Mucosa of descending colon (tissue), 3 donors: ENCODE results near the gene KAT5. TPM values are rescaled to one million over a fixed set of nuclear protein-coding genes. Genes with fewer than 3 reads are reported as not detected.

Experiments used
- ATAC-seq: fragments of 200-7000 bp; cut with Tn5 transposase; one replicate; pipeline ENCODE4 v1.9.1; 2020; ENCODE audit warnings: mild to moderate bottlenecking, moderate library complexity
- DNase-seq, 3 donors: peaks; one replicate each; pipeline ENCODE4 v3.0.0-alpha.2; 2020
- H3K36me3 ChIP-seq: fragments of 200-600 bp; one replicate; pipeline ENCODE4 v1.8.0; 2021; ENCODE audit warnings: low read depth, mild to moderate bottlenecking
- H3K4me1 ChIP-seq: fragments of 200-600 bp; one replicate; pipeline ENCODE4 v1.8.0; 2021; ENCODE audit warnings: low read depth, mild to moderate bottlenecking
- H3K4me3 ChIP-seq: fragments of 200-600 bp; one replicate; pipeline ENCODE4 v1.8.0; 2021; ENCODE audit warnings: mild to moderate bottlenecking
- H3K9me3 ChIP-seq: fragments of 200-600 bp; one replicate; pipeline ENCODE4 v1.8.0; 2021; ENCODE audit warnings: mild to moderate bottlenecking
- intact Hi-C, 2 donors: fragments of 100-400 bp; cut with DNase I in 1 of 2; cut with micrococcal nuclease in 1 of 2; formaldehyde crosslinking; loops; one replicate each; pipeline versions ENCODE4 v1.11.0 to v1.11.1; 2022; cut with DNase I, micrococcal nuclease
- long read RNA-seq, 2 donors: library from polyadenylated mRNA; unstranded; transcript quantifications; one replicate each; pipeline ENCODE4 v2.0.0, GENCODE V29; 2019 to 2021
- total RNA-seq, 3 donors: library from RNA; stranded (reverse); fragmentation: NEBNext Ultra II Directional in 2 of 3; extraction: Animal tissue kit (Norgen Biotek cat#: 25700) in 2 of 3; gene quantifications; one replicate each; pipeline versions ENCODE4 v1.2.1 to v1.2.4, GENCODE V29; 2021 to 2023
- TF ChIP-seq, protein P1 (sequence below): fragments of 200-600 bp; IDR thresholded peaks from one replicate; pipeline ENCODE4 v1.8.0; 2022; ENCODE audit warnings: antibody characterized with exemption, mild to moderate bottlenecking
- donor health status: DM: no; HTN: no; CAD: no; lungs with moderate emphysema.
- donor health status: DM: no; HTN: no; CAD: no.
- donor health status: DM: no; HTN: yes; CAD: no.

Gene KAT5
- total RNA-seq, result 10 to 100 TPM; 70.9 to 92.0 (median 90.5) TPM
- long read RNA-seq, donor 1, transcript KAT5-202 (13 exons, 2,059 nt), result major isoform, 37 of 106 reads
- long read RNA-seq, donor 1, transcript KAT5-208 (12 exons, 1,697 nt), result minor isoform, 17 of 106 reads
- long read RNA-seq, donor 1, transcript KAT5-203 (14 exons, 2,237 nt), result minor isoform, 17 of 106 reads
- long read RNA-seq, donor 1, partial matches to known transcripts, result 9 of 106 reads
- long read RNA-seq, donor 1, other reads (novel, unspliced or antisense), result 16 of 106 reads
- long read RNA-seq, donor 2, transcript KAT5-203 (14 exons, 2,237 nt), result major isoform, 9 of 39 reads
- long read RNA-seq, donor 2, transcript KAT5-202 (13 exons, 2,059 nt), result minor isoform, 8 of 39 reads
- long read RNA-seq, donor 2, partial matches to known transcripts, result 6 of 39 reads
- long read RNA-seq, donor 2, other reads (novel, unspliced or antisense), result 8 of 39 reads

DNA sequence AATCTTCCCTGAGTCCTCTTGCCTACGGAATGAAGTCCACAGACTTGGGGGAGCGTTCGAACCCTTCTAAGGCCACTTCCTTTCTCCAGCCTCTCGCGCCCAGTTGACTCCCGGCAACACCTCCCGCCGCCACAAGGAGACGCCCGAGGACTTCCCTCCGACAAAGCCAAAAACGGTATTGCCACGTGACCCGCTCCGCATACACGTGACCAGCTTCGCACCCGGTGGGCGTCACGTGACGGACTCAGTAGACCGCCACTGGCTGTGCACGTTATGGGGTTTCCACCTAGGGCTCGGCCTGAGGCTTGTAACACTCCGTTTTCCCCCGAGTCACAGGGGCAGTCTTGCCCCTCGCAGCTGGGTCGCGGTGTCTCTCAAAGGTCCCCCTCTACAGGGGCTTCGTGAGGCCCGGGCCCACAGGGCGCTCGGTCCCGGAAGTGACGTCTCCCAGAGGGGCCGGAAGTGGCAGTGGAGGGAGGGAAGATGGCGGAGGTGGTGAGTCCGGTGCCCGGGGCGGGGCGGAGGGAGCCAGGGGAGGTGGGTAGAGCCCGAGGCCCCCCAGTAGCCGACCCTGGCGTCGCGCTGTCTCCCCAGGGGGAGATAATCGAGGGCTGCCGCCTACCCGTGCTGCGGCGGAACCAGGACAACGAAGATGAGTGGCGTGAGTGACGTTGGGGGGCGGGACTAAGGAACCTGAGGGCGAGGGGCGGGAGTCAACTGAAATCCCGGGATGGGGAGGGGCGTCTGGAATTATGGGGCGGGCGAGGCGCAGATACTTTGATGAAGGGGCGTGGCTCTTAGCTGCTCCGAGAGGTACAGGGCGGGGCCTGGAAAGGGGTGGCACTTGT, at the start of gene KAT5:
Gene KAT5, plus strand, starts transcription at position 468 of the 848 bp plus-strand sequence. Its CDS starts 16 bp downstream, at position 484.
- peak; percentile 90 for ATAC-seq
- H3K4me1 ChIP-seq, result peaks cover 12% of the 10 kb centered on the region
- peaks cover 9% of the 10 kb centered on the region for H3K36me3 ChIP-seq
- H3K4me3 ChIP-seq, result peak within 1 kb of the TSS; percentile 51
- TF ChIP-seq, protein P1, sequence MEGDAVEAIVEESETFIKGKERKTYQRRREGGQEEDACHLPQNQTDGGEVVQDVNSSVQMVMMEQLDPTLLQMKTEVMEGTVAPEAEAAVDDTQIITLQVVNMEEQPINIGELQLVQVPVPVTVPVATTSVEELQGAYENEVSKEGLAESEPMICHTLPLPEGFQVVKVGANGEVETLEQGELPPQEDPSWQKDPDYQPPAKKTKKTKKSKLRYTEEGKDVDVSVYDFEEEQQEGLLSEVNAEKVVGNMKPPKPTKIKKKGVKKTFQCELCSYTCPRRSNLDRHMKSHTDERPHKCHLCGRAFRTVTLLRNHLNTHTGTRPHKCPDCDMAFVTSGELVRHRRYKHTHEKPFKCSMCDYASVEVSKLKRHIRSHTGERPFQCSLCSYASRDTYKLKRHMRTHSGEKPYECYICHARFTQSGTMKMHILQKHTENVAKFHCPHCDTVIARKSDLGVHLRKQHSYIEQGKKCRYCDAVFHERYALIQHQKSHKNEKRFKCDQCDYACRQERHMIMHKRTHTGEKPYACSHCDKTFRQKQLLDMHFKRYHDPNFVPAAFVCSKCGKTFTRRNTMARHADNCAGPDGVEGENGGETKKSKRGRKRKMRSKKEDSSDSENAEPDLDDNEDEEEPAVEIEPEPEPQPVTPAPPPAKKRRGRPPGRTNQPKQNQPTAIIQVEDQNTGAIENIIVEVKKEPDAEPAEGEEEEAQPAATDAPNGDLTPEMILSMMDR, result peak; percentile 98
- H3K9me3 ChIP-seq, result no peaks in the 10 kb centered on the region
- DNase-seq, result peak; percentile 99 to 100 (median 99)
- intact Hi-C loops, result no loop called here

DNA sequence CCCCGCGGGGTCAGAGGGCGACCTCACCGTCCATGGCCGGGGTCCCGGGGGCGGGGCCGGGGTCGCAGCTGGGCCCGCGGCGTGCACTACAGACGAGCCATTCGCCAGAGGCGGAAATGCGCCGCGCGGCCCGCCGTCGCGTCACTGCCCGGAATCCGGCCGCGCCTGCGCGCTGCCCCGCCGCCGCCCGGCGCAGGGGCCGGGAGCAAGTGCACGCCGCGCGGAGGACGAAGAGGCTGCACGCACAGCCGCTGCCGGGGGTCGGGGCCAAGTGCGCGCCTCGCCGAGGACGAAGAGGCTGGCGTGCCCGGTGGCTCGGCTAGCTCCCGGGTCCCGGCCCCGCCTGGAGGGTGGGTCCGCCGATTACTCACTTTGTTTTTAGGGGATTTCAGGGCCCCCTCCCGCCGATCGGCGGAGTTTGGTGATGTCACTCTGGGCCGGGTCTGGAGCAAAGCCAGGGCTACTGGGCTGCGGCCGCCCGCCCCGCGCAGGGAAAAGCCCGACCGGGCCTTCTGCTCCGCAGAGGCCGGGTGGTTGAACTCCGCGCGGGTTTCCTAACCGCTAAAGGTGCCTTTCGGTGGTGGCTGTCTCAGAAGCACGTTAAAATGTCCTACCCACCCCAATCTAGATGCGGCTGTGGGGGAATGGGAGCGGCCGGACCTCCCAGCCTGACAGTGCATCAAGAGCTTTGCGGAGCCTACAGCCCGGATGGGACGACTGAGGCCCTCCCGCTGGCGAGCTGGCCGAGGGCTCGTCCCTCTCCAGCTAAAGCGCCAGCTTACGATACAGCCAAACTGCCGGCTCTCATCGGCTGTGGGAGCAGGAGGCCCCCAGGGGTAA, 49.0 kb upstream of the KAT5 start, which contains the start of gene RELA:
Gene RELA, minus strand, starts transcription at position 118 of the 840 bp plus-strand sequence. Its CDS starts 84 bp downstream, at position 34.
- Histone ChIP-seq H3K36me3 (peaks cover 9% of the 10 kb centered on the region), H3K4me1 (peaks cover 15% of the 10 kb centered on the region), H3K4me3 (peak within 1 kb of the TSS; percentile 86), H3K9me3 (no peaks in the 10 kb centered on the region)
- peak; percentile 95 for ATAC-seq
- DNase-seq, result peak; percentile 94 to 95 (median 94)
- TF ChIP-seq, protein P1, result no peak
- intact Hi-C loops, result no loop called here

DNA sequence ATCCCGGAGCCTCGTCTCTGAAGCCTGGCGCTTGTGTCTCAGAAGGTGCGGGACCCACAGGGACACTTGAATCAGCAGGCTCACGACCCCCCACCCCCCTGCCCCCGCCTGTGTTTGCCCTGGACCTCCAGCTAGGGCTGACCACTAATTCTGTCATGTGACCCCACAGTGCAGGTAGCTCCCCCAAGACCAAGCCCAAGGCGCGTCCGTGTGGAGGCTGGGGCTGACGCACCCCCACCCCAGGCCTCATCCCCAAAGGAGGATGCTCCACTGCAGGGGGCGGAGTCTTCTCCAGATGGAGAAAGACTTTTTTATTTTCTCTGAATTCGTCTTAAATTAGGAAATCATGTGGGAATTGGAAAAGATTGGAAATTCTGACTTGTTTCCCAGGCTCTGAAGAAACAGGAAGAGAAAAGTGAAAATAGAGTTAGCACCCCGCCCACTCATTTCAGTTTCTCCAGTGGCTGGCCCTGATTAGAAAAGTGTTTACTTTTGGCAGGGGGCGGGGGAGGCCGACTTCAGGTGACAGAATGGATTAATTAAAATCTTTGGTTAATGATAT, 48.3 kb upstream of the KAT5 start:
- DNase-seq (peak; percentile 68 to 79 (median 70)), ATAC-seq (peak; percentile 27)
- Histone ChIP-seq H3K4me3 (peak overlapping the region; percentile 86), H3K4me1 (peaks cover 15% of the 10 kb centered on the region), H3K9me3 (no peaks in the 10 kb centered on the region), H3K36me3 (peaks cover 5% of the 10 kb centered on the region)
- intact Hi-C loops, result no loop called here
- TF ChIP-seq, protein P1, result no peak

DNA sequence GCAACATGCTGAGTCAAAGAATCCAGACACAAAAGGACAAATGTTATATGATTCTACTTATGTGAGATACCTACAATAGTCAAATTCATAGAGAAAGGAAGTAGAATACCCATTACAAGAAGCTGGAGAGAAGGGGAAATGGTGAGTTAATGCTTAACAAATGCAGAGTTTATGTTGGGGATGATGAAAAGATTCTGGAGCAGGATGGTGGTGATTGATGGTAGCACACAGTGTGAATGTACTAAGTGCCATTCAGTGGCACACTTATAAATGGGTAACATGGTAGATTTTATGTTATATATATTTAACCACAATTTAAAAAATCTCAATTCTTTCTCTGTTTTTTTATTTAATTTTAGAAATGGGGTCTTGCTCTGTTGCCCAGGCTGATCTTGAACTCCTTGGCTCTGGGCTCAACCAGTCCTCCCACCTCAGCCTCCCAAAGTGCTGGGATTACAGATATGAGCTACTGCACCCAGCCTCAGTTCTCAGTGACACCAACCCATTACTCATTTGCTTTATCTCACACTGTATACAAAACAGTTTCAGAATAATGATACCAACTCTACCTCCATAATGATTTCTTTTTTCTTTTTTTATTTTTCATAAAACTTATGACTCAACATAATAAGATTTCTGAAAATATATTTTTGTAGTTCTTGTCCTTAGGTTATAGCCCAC, 39.7 kb upstream of the KAT5 start:
- no peaks in the 10 kb centered on the region for H3K9me3 ChIP-seq
- no peak for ATAC-seq

More for the DNA sequence above, 39.7 kb upstream of the KAT5 start:
- TF ChIP-seq, protein P1, result no peak
- no peak for DNase-seq
- Histone ChIP-seq H3K36me3 (no peaks in the 10 kb centered on the region), H3K4me3 (no peak overlapping the region), H3K4me1 (no peaks in the 10 kb centered on the region)
- intact Hi-C loops, result no loop called here
